Gastrocnemius medialis (tissue), 4 donors: ENCODE measurements around the gene IFT122. TPM values are rescaled to one million over a fixed set of nuclear protein-coding genes. Genes with fewer than 3 reads are reported as not detected.

Experiments
- ATAC-seq, 2 donors: fragments of 150-250 bp; one replicate each; pipeline ENCODE4 v1.9.1; 2016
- DNase-seq, 2 donors: peaks; one replicate each; pipeline ENCODE4 v3.0.0-alpha.2; 2019
- H3K27ac ChIP-seq, 4 donors: fragments of 200-600 bp; sonication (generic); 1 replicate in 1 of 4; 2 replicates in 3 of 4; pipeline ENCODE4 v1.5.1; 2016 to 2018; ENCODE audit warnings: mild to moderate bottlenecking in 2 of 4, moderate library complexity in 1 of 4
- H3K27me3 ChIP-seq, 3 donors: fragments of 200-600 bp; sonication (generic) in 2 of 3; 1 replicate in 1 of 3; 2 replicates in 2 of 3; pipeline versions ENCODE4 v1.5.1 to v1.6.0; 2016 to 2019; ENCODE audit warnings: mild to moderate bottlenecking in 1 of 3, moderate library complexity in 1 of 3
- H3K36me3 ChIP-seq, 2 donors: fragments of 200-600 bp; sonication (generic) in 1 of 2; one replicate each; pipeline ENCODE4 v1.5.1; 2017 to 2018
- H3K4me1 ChIP-seq, 2 donors: fragments of 200-600 bp; sonication (generic) in 1 of 2; one replicate each; pipeline ENCODE4 v1.5.1; 2016 to 2017; ENCODE audit warnings: mild to moderate bottlenecking in 2 of 2
- H3K4me3 ChIP-seq, 4 donors: fragments of 200-600 bp; sonication (generic) in 3 of 4; 1 replicate in 1 of 4; 2 replicates in 3 of 4; pipeline ENCODE4 v1.5.1; 2016 to 2019; ENCODE audit warnings: mild to moderate bottlenecking in 2 of 4
- H3K9me3 ChIP-seq, 3 donors: fragments of 200-600 bp; sonication (generic) in 2 of 3; 1 replicate in 1 of 3; 2 replicates in 2 of 3; pipeline ENCODE4 v1.5.1; 2016 to 2019
- CTCF ChIP-seq, 5 experiments: fragments of 450-650 bp in 3 of 5; fragments of 200-600 bp in 2 of 5; sonication (generic) in 2 of 5; IDR thresholded peaks in 4 of 5; conservative IDR thresholded peaks in 1 of 5; 1 replicate in 4 of 5; 2 replicates in 1 of 5; pipeline ENCODE4 v1.5.1; 2016 to 2019; ENCODE audit warnings: antibody characterized with exemption in 5 of 5, mild to moderate bottlenecking in 3 of 5, moderate library complexity in 3 of 5
- POLR2A ChIP-seq, 2 donors: fragments of 450-650 bp; IDR thresholded peaks; one replicate each; pipeline ENCODE4 v1.6.1; 2017; ENCODE audit warnings: antibody characterized with exemption in 2 of 2, mild to moderate bottlenecking in 2 of 2, moderate library complexity in 2 of 2
- in situ Hi-C, 4 donors: fragments of 200-750 bp; cut with MboI; loops; one replicate each; pipeline versions ENCODE4 v1.15.0 to v1.8.0; 2017; ENCODE audit warnings: low sequenced_read_pairs in 4 of 4
- intact Hi-C: fragments of 100-400 bp; cut with DNase I; formaldehyde crosslinking; loops from one replicate; pipeline ENCODE4 v1.15.1; 2023; ENCODE audit warnings: low total_unique reads
- total RNA-seq, 4 donors: library from RNA; depleted of rRNA; stranded (reverse); fragments of >200 nt; gene quantifications; one replicate each; pipeline versions ENCODE4 v1.1.0 to v1.2.3, GENCODE V29; 2016

The IFT122 gene
- total RNA-seq, 4 donors from 2014 or later = 4.6 to 16.4 (median 5.9) TPM

DNA sequence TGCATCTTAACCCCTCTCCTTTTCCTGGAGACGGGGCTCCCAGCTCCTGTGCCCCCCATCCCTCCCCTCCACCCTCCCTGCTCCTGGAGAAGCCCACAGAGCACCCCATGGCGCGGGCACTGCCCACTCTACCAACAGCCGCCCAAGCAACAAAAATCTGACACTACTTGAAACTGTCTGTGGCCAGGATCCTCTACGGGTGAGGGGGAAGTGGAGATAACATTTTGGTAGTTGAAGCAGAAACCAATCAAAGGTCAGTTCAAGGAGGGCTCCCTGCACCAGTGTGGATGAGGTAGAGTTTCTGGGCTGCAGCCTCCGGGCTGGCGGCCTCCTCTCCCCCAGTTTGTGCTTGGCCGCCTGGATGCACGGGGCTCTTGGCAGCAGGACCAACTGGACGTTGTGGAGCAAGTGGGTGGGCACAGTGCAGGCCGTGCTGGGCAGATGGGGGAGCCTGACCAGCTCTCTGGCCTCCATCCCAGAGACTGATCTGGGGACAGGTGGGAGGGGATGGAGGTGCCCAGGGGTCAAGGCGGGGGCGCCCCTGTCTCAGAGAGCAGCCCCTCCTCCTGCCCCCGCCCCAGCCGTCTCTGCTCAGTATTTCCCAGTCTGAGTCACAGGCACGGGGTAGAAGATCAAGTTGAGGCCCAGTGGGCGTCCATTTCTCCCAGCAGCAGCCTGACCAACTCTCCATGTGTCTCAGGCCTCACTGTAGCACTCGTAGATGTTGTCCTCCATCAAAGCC, 115.8 kb downstream of the IFT122 start:
- Histone ChIP-seq H3K27ac (no peak overlapping the region), H3K4me1 (peaks cover 42 to 59% of the 10 kb centered on the region in 2 donors), H3K36me3 (no peaks in the 10 kb centered on the region), H3K27me3 (no peaks in the 10 kb centered on the region), H3K9me3 (no peaks in the 10 kb centered on the region), H3K4me3 (no peak overlapping the region)
- in situ Hi-C loops = no loop called here
- intact Hi-C loops = loop anchor here (5.0 kb wide), 1 partner anchor 37 kb away; no protein-coding TSS in a partner anchor
- TF ChIP-seq POLR2A (IDR thresholded peaks at IDR 0.05) (no peak), CTCF (IDR thresholded peaks at IDR 0.05 in 4 of 5, conservative IDR thresholded peaks at IDR 0.05 in 1 of 5) (no peak)
- ATAC-seq = no peak
- no peak for DNase-seq

- Histone ChIP-seq H3K27me3 (no peaks in the 10 kb centered on the region), H3K27ac (peak overlapping the region in 1 of 4 donors; percentile 10), H3K9me3 (no peaks in the 10 kb centered on the region), H3K4me3 (no peak overlapping the region), H3K36me3 (no peaks in the 10 kb centered on the region), H3K4me1 (peaks cover 46 to 59% of the 10 kb centered on the region in 2 donors)
- no peak for DNase-seq
- intact Hi-C loops = loop anchor here (5.0 kb wide), 1 partner anchor 36 kb away; no protein-coding TSS in a partner anchor
- ATAC-seq = no peak
- in situ Hi-C loops = no loop called here
- TF ChIP-seq POLR2A (IDR thresholded peaks at IDR 0.05) = no peak
- TF ChIP-seq CTCF (IDR thresholded peaks at IDR 0.05 in 4 of 5, conservative IDR thresholded peaks at IDR 0.05 in 1 of 5) = no peak
Observed at GRCh38 chr3:129556358-129556695, 116.3 kb downstream of the IFT122 start.

GRCh38 chr3:129556890-129557547, 117.0 kb downstream of the IFT122 start:
- in situ Hi-C loops = no loop called here
- intact Hi-C loops = loop anchor here (5.0 kb wide), 1 partner anchor 35 kb away; no protein-coding TSS in a partner anchor
- Histone ChIP-seq H3K36me3 (no peaks in the 10 kb centered on the region), H3K4me1 (peaks cover 46 to 59% of the 10 kb centered on the region in 2 donors), H3K27me3 (no peaks in the 10 kb centered on the region), H3K27ac (peak overlapping the region in 2 of 4 donors; percentile 25 to 28), H3K4me3 (no peak overlapping the region), H3K9me3 (no peaks in the 10 kb centered on the region)
- ATAC-seq = no peak
- no peak for DNase-seq
- TF ChIP-seq POLR2A (IDR thresholded peaks at IDR 0.05) (no peak), CTCF (IDR thresholded peaks at IDR 0.05 in 4 of 5, conservative IDR thresholded peaks at IDR 0.05 in 1 of 5) (no peak)

DNA sequence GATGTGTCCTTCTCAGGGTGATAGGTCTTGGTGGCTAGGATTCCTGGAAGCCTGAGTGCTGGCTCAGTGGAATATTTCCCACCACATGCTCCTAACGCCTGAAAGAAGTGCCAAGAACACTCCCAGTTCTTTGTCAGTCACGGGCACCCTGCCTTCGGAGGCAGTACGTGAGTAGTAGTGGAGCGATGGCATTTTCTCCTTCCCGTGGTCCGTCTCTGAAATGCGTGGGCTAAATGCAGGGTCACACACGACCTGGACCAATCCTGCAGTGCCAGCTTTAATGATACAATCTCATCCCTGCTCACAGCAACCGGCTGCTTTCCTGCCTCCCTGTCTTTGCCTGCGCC, 117.5 kb downstream of the IFT122 start:
- TF ChIP-seq POLR2A (IDR thresholded peaks at IDR 0.05) (no peak), CTCF (IDR thresholded peaks at IDR 0.05 in 4 of 5, conservative IDR thresholded peaks at IDR 0.05 in 1 of 5) (no peak)
- H3K9me3 ChIP-seq = no peaks in the 10 kb centered on the region
- H3K27me3 ChIP-seq = no peaks in the 10 kb centered on the region
- in situ Hi-C loops = no loop called here
- peak in 1 of 2 donors; percentile 49 for DNase-seq
- peak overlapping the region in 2 of 4 donors; percentile 25 to 58 for H3K27ac ChIP-seq
- peak; percentile 69 to 74 for ATAC-seq
- no peak overlapping the region for H3K4me3 ChIP-seq
- H3K36me3 ChIP-seq = no peaks in the 10 kb centered on the region
- intact Hi-C loops = loop anchor here (5.0 kb wide), 1 partner anchor 35 kb away; no protein-coding TSS in a partner anchor
- peaks cover 46 to 54% of the 10 kb centered on the region in 2 donors for H3K4me1 ChIP-seq
